Measurements from ENCODE around the gene SLC2A9.
"Not testable (repeated sequence)": the region's sequence is repeated elsewhere in the genome, so short reads cannot be mapped to it uniquely, and the experiment has no call there.

The SLC2A9 gene

GRCh38 chr4:9904976-9905587, 116.2 kb downstream of the SLC2A9 start:
- H3K18ac ChIP-seq (ENCODE audit: low read length) = no peak overlapping the region
- no peaks in the 10 kb centered on the region for H3K36me3 ChIP-seq (ENCODE audit: control insufficient read depth in 1 of 2, insufficient read depth in 2 of 2, low read length in 2 of 2)
- H3K79me2 ChIP-seq (ENCODE audit: control insufficient read depth, insufficient read depth, low read length, poor library complexity) = no peaks in the 10 kb centered on the region
- DNase-seq = peak; percentile 45 to 76
- no peak overlapping the region for H3K4me2 ChIP-seq (ENCODE audit: low read length)
- H2BK120ac ChIP-seq (ENCODE audit: insufficient read depth, low read length, poor library complexity) = no peak overlapping the region
- H3K14ac ChIP-seq (ENCODE audit: low read length) = no peak overlapping the region
- H2BK12ac ChIP-seq (ENCODE audit: low read length) = no peak overlapping the region
- H3K79me1 ChIP-seq (ENCODE audit: low read length) = no peaks in the 10 kb centered on the region
- no peak overlapping the region for H2AFZ ChIP-seq (ENCODE audit: insufficient read depth, low read length, poor library complexity)
- H3K4ac ChIP-seq (ENCODE audit: low read depth, low read length) = no peak overlapping the region
- H3K4me1 ChIP-seq (ENCODE audit: control insufficient read depth in 1 of 2, insufficient read depth in 2 of 2, low read length in 2 of 2) = peaks cover 0 to 4% of the 10 kb centered on the region in 2 experiments
- H2BK5ac ChIP-seq (ENCODE audit: low read depth, low read length, poor library complexity) = no peak overlapping the region
- no peaks in the 10 kb centered on the region for H3K9me3 ChIP-seq (ENCODE audit: insufficient read depth, low read depth, low read length)
- no peak overlapping the region for H4K12ac ChIP-seq (ENCODE audit: low read depth, low read length)
- H3K4me3 ChIP-seq (ENCODE audit: low read depth, low read length) = no peak overlapping the region
- H4K91ac ChIP-seq (ENCODE audit: low read depth, low read length) = no peak overlapping the region
- no peak overlapping the region for H2AK5ac ChIP-seq (ENCODE audit: low read length)
- no peak overlapping the region for H3K9ac ChIP-seq (ENCODE audit: low read length)
- WGBS (ENCODE audit: extremely low coverage, insufficient coverage, insufficient read length) = no CpG with 5 or more reads among the region's 4 CpGs
- H3K23ac ChIP-seq (ENCODE audit: low read length) = no peak overlapping the region
- H3K27ac ChIP-seq (ENCODE audit: low read depth, low read length) = no peak overlapping the region
- H3K27me3 ChIP-seq (ENCODE audit: insufficient read depth, low read length) = no peaks in the 10 kb centered on the region
- H4K8ac ChIP-seq (ENCODE audit: low read depth, low read length) = no peak overlapping the region

- no peak overlapping the region for H3K27ac ChIP-seq (ENCODE audit: low read depth, low read length)
- no peak overlapping the region for H3K4me2 ChIP-seq (ENCODE audit: low read length)
- H3K79me1 ChIP-seq (ENCODE audit: low read length) = no peaks in the 10 kb centered on the region
- H2AFZ ChIP-seq (ENCODE audit: insufficient read depth, low read length, poor library complexity) = no peak overlapping the region
- H3K36me3 ChIP-seq (ENCODE audit: control insufficient read depth in 1 of 2, insufficient read depth in 2 of 2, low read length in 2 of 2) = no peaks in the 10 kb centered on the region
- no peak overlapping the region for H3K23ac ChIP-seq (ENCODE audit: low read length)
- H3K4ac ChIP-seq (ENCODE audit: low read depth, low read length) = no peak overlapping the region
- H3K4me1 ChIP-seq (ENCODE audit: control insufficient read depth in 1 of 2, insufficient read depth in 2 of 2, low read length in 2 of 2) = peaks cover 0 to 4% of the 10 kb centered on the region in 2 experiments
- H2BK5ac ChIP-seq (ENCODE audit: low read depth, low read length, poor library complexity) = no peak overlapping the region
- H3K18ac ChIP-seq (ENCODE audit: low read length) = no peak overlapping the region
- no peak overlapping the region for H2BK120ac ChIP-seq (ENCODE audit: insufficient read depth, low read length, poor library complexity)
- H3K27me3 ChIP-seq (ENCODE audit: insufficient read depth, low read length) = no peaks in the 10 kb centered on the region
- no peaks in the 10 kb centered on the region for H3K79me2 ChIP-seq (ENCODE audit: control insufficient read depth, insufficient read depth, low read length, poor library complexity)
- H2BK12ac ChIP-seq (ENCODE audit: low read length) = no peak overlapping the region
- H3K9me3 ChIP-seq (ENCODE audit: insufficient read depth, low read depth, low read length) = no peaks in the 10 kb centered on the region
- H4K91ac ChIP-seq (ENCODE audit: low read depth, low read length) = no peak overlapping the region
- H3K9ac ChIP-seq (ENCODE audit: low read length) = no peak overlapping the region
- H3K4me3 ChIP-seq (ENCODE audit: low read depth, low read length) = no peak overlapping the region
- no CpG with 5 or more reads among the region's 3 CpGs for WGBS (ENCODE audit: extremely low coverage, insufficient coverage, insufficient read length)
- no peak overlapping the region for H4K8ac ChIP-seq (ENCODE audit: low read depth, low read length)
- no peak overlapping the region for H4K12ac ChIP-seq (ENCODE audit: low read depth, low read length)
- DNase-seq = no peak
- H2AK5ac ChIP-seq (ENCODE audit: low read length) = no peak overlapping the region
- H3K14ac ChIP-seq (ENCODE audit: low read length) = no peak overlapping the region
These were observed 118.0 kb downstream of the SLC2A9 start for GRCh38 chr4:9903317-9903716.

DNA sequence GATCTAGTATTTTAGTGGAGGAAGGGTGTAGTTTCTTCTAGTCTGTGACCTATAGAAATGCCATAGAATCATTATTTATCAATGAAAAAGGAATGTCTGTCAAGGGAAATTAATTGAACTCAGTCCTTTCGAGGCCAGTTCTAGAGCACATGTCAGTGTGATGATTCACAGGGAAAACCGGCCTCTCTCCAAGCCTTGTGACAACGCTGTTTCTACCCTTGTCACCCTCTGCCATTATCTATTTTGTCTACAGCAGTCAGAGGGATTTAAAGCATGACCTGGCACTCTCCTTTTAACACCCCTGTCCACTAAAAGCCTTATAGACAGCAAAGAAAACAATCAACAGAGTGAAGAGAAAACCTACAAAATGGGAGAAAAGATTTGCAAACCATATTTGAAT, 120.0 kb downstream of the SLC2A9 start:
- no peak overlapping the region for H2BK12ac ChIP-seq (ENCODE audit: low read length)
- H3K36me3 ChIP-seq (ENCODE audit: control insufficient read depth in 1 of 2, insufficient read depth in 2 of 2, low read length in 2 of 2) = no peaks in the 10 kb centered on the region
- H2BK120ac ChIP-seq (ENCODE audit: insufficient read depth, low read length, poor library complexity) = no peak overlapping the region
- H3K4me1 ChIP-seq (ENCODE audit: control insufficient read depth in 1 of 2, insufficient read depth in 2 of 2, low read length in 2 of 2) = peaks cover 0 to 4% of the 10 kb centered on the region in 2 experiments
- no peak overlapping the region for H3K9ac ChIP-seq (ENCODE audit: low read length)
- H4K91ac ChIP-seq (ENCODE audit: low read depth, low read length) = no peak overlapping the region
- H3K9me3 ChIP-seq (ENCODE audit: insufficient read depth, low read depth, low read length) = no peaks in the 10 kb centered on the region
- no peak overlapping the region for H2AFZ ChIP-seq (ENCODE audit: insufficient read depth, low read length, poor library complexity)
- H3K14ac ChIP-seq (ENCODE audit: low read length) = no peak overlapping the region
- H2AK5ac ChIP-seq (ENCODE audit: low read length) = no peak overlapping the region
- H3K79me2 ChIP-seq (ENCODE audit: control insufficient read depth, insufficient read depth, low read length, poor library complexity) = no peaks in the 10 kb centered on the region
- no CpG with 5 or more reads among the region's 3 CpGs for WGBS (ENCODE audit: extremely low coverage, insufficient coverage, insufficient read length)
- DNase-seq = peak in 1 of 2 donors; percentile 38
- no peak overlapping the region for H4K8ac ChIP-seq (ENCODE audit: low read depth, low read length)
- no peaks in the 10 kb centered on the region for H3K27me3 ChIP-seq (ENCODE audit: insufficient read depth, low read length)
- H2BK5ac ChIP-seq (ENCODE audit: low read depth, low read length, poor library complexity) = no peak overlapping the region
- no peak overlapping the region for H3K4ac ChIP-seq (ENCODE audit: low read depth, low read length)
- H4K12ac ChIP-seq (ENCODE audit: low read depth, low read length) = no peak overlapping the region
- H3K79me1 ChIP-seq (ENCODE audit: low read length) = no peaks in the 10 kb centered on the region
- no peak overlapping the region for H3K27ac ChIP-seq (ENCODE audit: low read depth, low read length)
- no peak overlapping the region for H3K4me2 ChIP-seq (ENCODE audit: low read length)
- H3K18ac ChIP-seq (ENCODE audit: low read length) = no peak overlapping the region
- no peak overlapping the region for H3K23ac ChIP-seq (ENCODE audit: low read length)
- H3K4me3 ChIP-seq (ENCODE audit: low read depth, low read length) = no peak overlapping the region

DNA sequence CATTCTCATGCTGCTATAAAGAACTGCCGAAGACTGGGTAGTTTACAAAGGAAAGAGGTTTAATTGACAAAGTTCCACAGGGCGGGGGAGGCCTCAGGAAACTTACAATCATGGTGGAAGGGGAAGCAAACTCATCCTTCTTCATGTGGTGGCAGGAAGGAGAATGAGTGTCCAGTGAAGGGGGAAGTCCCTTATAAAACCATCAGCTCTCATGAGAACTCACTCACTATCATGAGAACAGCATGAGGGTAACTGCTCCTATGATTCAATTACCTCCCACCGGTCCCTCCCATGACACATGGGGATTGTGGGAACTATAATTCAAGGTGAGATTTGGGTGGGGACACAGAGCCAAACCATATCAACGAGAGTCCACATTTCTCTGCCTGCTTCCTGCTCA, 120.7 kb downstream of the SLC2A9 start:
- WGBS (ENCODE audit: extremely low coverage, insufficient coverage, insufficient read length) = no CpG with 5 or more reads among the region's 4 CpGs
- H3K4me2 ChIP-seq (ENCODE audit: low read length); H3K27ac ChIP-seq (ENCODE audit: low read depth, low read length); H3K79me1 ChIP-seq (ENCODE audit: low read length); H3K9ac ChIP-seq (ENCODE audit: low read length); H2BK120ac ChIP-seq (ENCODE audit: insufficient read depth, low read length, poor library complexity); H2BK12ac ChIP-seq (ENCODE audit: low read length); H2BK5ac ChIP-seq (ENCODE audit: low read depth, low read length, poor library complexity); H3K27me3 ChIP-seq (ENCODE audit: insufficient read depth, low read length); DNase-seq; H4K8ac ChIP-seq (ENCODE audit: low read depth, low read length); H3K23ac ChIP-seq (ENCODE audit: low read length); H4K91ac ChIP-seq (ENCODE audit: low read depth, low read length); H4K12ac ChIP-seq (ENCODE audit: low read depth, low read length); H3K18ac ChIP-seq (ENCODE audit: low read length); H3K14ac ChIP-seq (ENCODE audit: low read length); H3K79me2 ChIP-seq (ENCODE audit: control insufficient read depth, insufficient read depth, low read length, poor library complexity); H2AK5ac ChIP-seq (ENCODE audit: low read length); H3K4me1 ChIP-seq (ENCODE audit: control insufficient read depth in 1 of 2, insufficient read depth in 2 of 2, low read length in 2 of 2); H3K9me3 ChIP-seq (ENCODE audit: insufficient read depth, low read depth, low read length); H3K4ac ChIP-seq (ENCODE audit: low read depth, low read length); H2AFZ ChIP-seq (ENCODE audit: insufficient read depth, low read length, poor library complexity); H3K4me3 ChIP-seq (ENCODE audit: low read depth, low read length); H3K36me3 ChIP-seq (ENCODE audit: control insufficient read depth in 1 of 2, insufficient read depth in 2 of 2, low read length in 2 of 2): not testable (repeated sequence)
